NCI-H2196 (cell line): ENCODE results near the gene TRIB2.

ENCODE experiments used
- DNase-seq: peaks from one replicate; lab custom pipeline; 2025; ENCODE audit not compliant: unreplicated experiment; lab: John Stamatoyannopoulos, UW

The TRIB2 gene

GRCh38 chr2:12737738-12738485, 21.2 kb downstream of the TRIB2 start:
- DNase-seq = no peak

GRCh38 chr2:12739721-12740254, 23.1 kb downstream of the TRIB2 start:
- DNase-seq = no peak

GRCh38 chr2:12741380-12741779, 24.6 kb downstream of the TRIB2 start:
- no peak for DNase-seq

- no peak for DNase-seq
These were observed 26.2 kb downstream of the TRIB2 start for GRCh38 chr2:12742891-12743290.

GRCh38 chr2:12750166-12750905, 33.6 kb downstream of the TRIB2 start:
- no peak for DNase-seq

GRCh38 chr2:12754643-12755042, 37.9 kb downstream of the TRIB2 start:
- no peak for DNase-seq

GRCh38 chr2:12755384-12755783, 38.6 kb downstream of the TRIB2 start:
- no peak for DNase-seq

- DNase-seq = no peak
These were observed 42.5 kb downstream of the TRIB2 start for GRCh38 chr2:12759248-12759647.

GRCh38 chr2:12761104-12761503, 44.4 kb downstream of the TRIB2 start:
- no peak for DNase-seq

GRCh38 chr2:12762337-12762736, 45.6 kb downstream of the TRIB2 start:
- no peak for DNase-seq

- DNase-seq = no peak
These were observed 46.2 kb downstream of the TRIB2 start for GRCh38 chr2:12762976-12763375.

GRCh38 chr2:12763486-12763885, 46.8 kb downstream of the TRIB2 start:
- no peak for DNase-seq

GRCh38 chr2:12764075-12764730, 47.5 kb downstream of the TRIB2 start:
- no peak for DNase-seq

GRCh38 chr2:12764849-12765605, 48.3 kb downstream of the TRIB2 start:
- no peak for DNase-seq

GRCh38 chr2:12766421-12766879, 49.7 kb downstream of the TRIB2 start:
- DNase-seq = no peak

- DNase-seq = no peak
These were observed 50.8 kb downstream of the TRIB2 start for GRCh38 chr2:12767541-12767940.

- no peak for DNase-seq
These were observed 51.4 kb downstream of the TRIB2 start for GRCh38 chr2:12767996-12768624.

GRCh38 chr2:12769492-12770105, 52.9 kb downstream of the TRIB2 start:
- no peak for DNase-seq

GRCh38 chr2:12770300-12770968, 53.7 kb downstream of the TRIB2 start:
- no peak for DNase-seq
